Neural progenitor cell (in vitro differentiated cells): ENCODE data around the gene TMEM208.

Experiments used
- EZH2 ChIP-seq: fragments of 200-600 bp; sonication (generic); IDR thresholded peaks from 2 replicates; pipeline ENCODE4 v1.6.1; 2017; ENCODE audit warnings: antibody characterized with exemption, mild to moderate bottlenecking, moderate library complexity
- EZH2phosphoT487 ChIP-seq: fragments of 200-600 bp; sonication (generic); IDR thresholded peaks from 2 replicates; pipeline ENCODE4 v1.6.1; 2017; ENCODE audit warnings: antibody characterized with exemption
- TF ChIP-seq, protein P1 (sequence below): fragments of 200-600 bp; sonication (generic); IDR thresholded peaks from 2 replicates; pipeline ENCODE4 v1.5.1; 2017; ENCODE audit warnings: antibody characterized with exemption, mild to moderate bottlenecking

DNA sequence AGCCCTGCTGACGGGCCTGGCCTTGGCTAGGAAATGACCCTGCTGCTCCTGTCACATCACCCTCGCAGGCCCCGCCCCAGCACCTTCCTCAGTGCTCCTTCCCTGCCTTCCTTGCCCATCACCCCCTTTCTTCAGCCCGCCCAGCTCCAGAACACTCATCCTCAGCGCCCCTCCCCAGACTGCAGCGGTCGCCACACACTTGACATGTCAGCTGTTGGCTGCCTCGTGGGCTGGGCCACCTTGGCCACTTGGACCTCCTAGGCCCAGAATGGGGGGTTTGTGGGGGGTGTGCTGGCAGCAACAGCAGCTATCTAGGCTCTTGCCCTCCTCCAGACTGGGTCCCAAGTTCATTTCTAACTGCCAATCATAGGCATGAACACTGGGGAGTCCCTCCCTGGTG is 17.4 kb upstream of the TMEM208 start:
- TF ChIP-seq, protein P1, sequence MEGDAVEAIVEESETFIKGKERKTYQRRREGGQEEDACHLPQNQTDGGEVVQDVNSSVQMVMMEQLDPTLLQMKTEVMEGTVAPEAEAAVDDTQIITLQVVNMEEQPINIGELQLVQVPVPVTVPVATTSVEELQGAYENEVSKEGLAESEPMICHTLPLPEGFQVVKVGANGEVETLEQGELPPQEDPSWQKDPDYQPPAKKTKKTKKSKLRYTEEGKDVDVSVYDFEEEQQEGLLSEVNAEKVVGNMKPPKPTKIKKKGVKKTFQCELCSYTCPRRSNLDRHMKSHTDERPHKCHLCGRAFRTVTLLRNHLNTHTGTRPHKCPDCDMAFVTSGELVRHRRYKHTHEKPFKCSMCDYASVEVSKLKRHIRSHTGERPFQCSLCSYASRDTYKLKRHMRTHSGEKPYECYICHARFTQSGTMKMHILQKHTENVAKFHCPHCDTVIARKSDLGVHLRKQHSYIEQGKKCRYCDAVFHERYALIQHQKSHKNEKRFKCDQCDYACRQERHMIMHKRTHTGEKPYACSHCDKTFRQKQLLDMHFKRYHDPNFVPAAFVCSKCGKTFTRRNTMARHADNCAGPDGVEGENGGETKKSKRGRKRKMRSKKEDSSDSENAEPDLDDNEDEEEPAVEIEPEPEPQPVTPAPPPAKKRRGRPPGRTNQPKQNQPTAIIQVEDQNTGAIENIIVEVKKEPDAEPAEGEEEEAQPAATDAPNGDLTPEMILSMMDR: no peak
- TF ChIP-seq EZH2phosphoT487 (no peak), EZH2 (no peak)
